ENCODE data around the gene GNB3. TPM values are rescaled to one million over a fixed set of nuclear protein-coding genes. Genes with fewer than 3 reads are reported as not detected.

The GNB3 gene
- total RNA-seq, 2 experiments from 2014 or later = 0.22 to 0.78 TPM

GRCh38 chr12:6824901-6825381 lies 15.8 kb upstream of the GNB3 start:
- peaks cover 29% of the 10 kb centered on the region for H3K27me3 Mint-ChIP-seq
- DNase-seq = no peak
- ChIA-PET CTCF (interaction anchor here (0.7 to 7.0 kb wide), 24 partner anchors 8 to 204 kb away, joined by 3 to 91 read pairs (median 6); partner anchors contain the start of genes CD4, CDCA3, COPS7A and MLF2), POLR2A (interaction anchor here (1.1 kb wide), 1 partner anchor 71 kb away, joined by 3 read pairs; no protein-coding TSS in a partner anchor)
- intact Hi-C loops (cut with micrococcal nuclease) = loop anchor here (1.0 to 5.0 kb wide), 4 partner anchors 72 to 208 kb away; partner anchors contain the start of genes MLF2 and ZNF384
- no peak overlapping the region for H3K4me3 Mint-ChIP-seq
- H3K27ac Mint-ChIP-seq = no peak overlapping the region
- no peaks in the 10 kb centered on the region for H3K36me3 Mint-ChIP-seq
- peaks cover 30% of the 10 kb centered on the region for H3K4me1 Mint-ChIP-seq (ENCODE audit: low read depth)
- no peaks in the 10 kb centered on the region for H3K9me3 Mint-ChIP-seq

- intact Hi-C loops (cut with micrococcal nuclease) = loop anchor here (1.0 to 5.0 kb wide), 5 partner anchors 33 to 208 kb away; partner anchors contain the start of genes MLF2 and ZNF384
- Mint-ChIP-seq H3K27me3 (peaks cover 29% of the 10 kb centered on the region), H3K4me3 (no peak overlapping the region), H3K36me3 (no peaks in the 10 kb centered on the region), H3K27ac (peak overlapping the region; percentile 16), H3K4me1 (ENCODE audit: low read depth) (peaks cover 30% of the 10 kb centered on the region), H3K9me3 (no peaks in the 10 kb centered on the region)
- DNase-seq = peak; percentile 90
- ChIA-PET CTCF (interaction anchor here (0.6 to 7.0 kb wide), 28 partner anchors 9 to 141 kb away, joined by 3 to 91 read pairs (median 5); partner anchors contain the start of genes CD4, CDCA3, COPS7A and MLF2), POLR2A (interaction anchor here (1.1 kb wide), 1 partner anchor 72 kb away, joined by 3 read pairs; no protein-coding TSS in a partner anchor)
These were observed 15.2 kb upstream of the GNB3 start for GRCh38 chr12:6825398-6826124.

GRCh38 chr12:6826125-6826733 lies 14.5 kb upstream of the GNB3 start:
- Mint-ChIP-seq H3K9me3 (no peaks in the 10 kb centered on the region), H3K27ac (no peak overlapping the region), H3K27me3 (peaks cover 29% of the 10 kb centered on the region), H3K4me1 (ENCODE audit: low read depth) (peaks cover 24% of the 10 kb centered on the region), H3K4me3 (no peak overlapping the region), H3K36me3 (no peaks in the 10 kb centered on the region)
- POLR2A ChIA-PET = no interaction called here
- CTCF ChIA-PET = interaction anchor here (0.5 to 7.0 kb wide), 19 partner anchors 9 to 142 kb away, joined by 3 to 91 read pairs (median 5); partner anchors contain the start of genes CD4, CDCA3, COPS7A and MLF2
- DNase-seq = no peak
- intact Hi-C loops (cut with micrococcal nuclease) = loop anchor here (2.0 to 5.0 kb wide), 3 partner anchors 33 to 209 kb away; partner anchors contain the start of gene ZNF384

- DNase-seq = no peak
- CTCF ChIA-PET = interaction anchor here (0.5 to 7.0 kb wide), 13 partner anchors 8 to 143 kb away, joined by 3 to 91 read pairs (median 6); partner anchors contain the start of genes CD4, CDCA3, MLF2 and SPSB2
- Mint-ChIP-seq H3K4me3 (peak overlapping the region; percentile 9), H3K27ac (no peak overlapping the region), H3K9me3 (no peaks in the 10 kb centered on the region), H3K36me3 (no peaks in the 10 kb centered on the region), H3K27me3 (peaks cover 29% of the 10 kb centered on the region), H3K4me1 (ENCODE audit: low read depth) (peaks cover 21% of the 10 kb centered on the region)
- POLR2A ChIA-PET = no interaction called here
- intact Hi-C loops (cut with micrococcal nuclease) = loop anchor here (2.0 to 5.0 kb wide), 3 partner anchors 34 to 210 kb away; partner anchors contain the start of gene ZNF384
These were observed 13.8 kb upstream of the GNB3 start for GRCh38 chr12:6826734-6827436.

- peak overlapping the region; percentile 9 for H3K4me3 Mint-ChIP-seq
- peak; percentile 73 for DNase-seq
- no peak overlapping the region for H3K27ac Mint-ChIP-seq
- peaks cover 29% of the 10 kb centered on the region for H3K27me3 Mint-ChIP-seq
- no peaks in the 10 kb centered on the region for H3K9me3 Mint-ChIP-seq
- ChIA-PET CTCF (interaction anchor here (1.1 to 2.8 kb wide), 6 partner anchors 15 to 74 kb away, joined by 3 to 16 read pairs (median 3); partner anchors contain the start of gene MLF2), POLR2A (no interaction called here)
- no peaks in the 10 kb centered on the region for H3K36me3 Mint-ChIP-seq
- intact Hi-C loops (cut with micrococcal nuclease) = loop anchor here (2.0 to 5.0 kb wide), 3 partner anchors 35 to 210 kb away; partner anchors contain the start of gene ZNF384
- H3K4me1 Mint-ChIP-seq (ENCODE audit: low read depth) = peaks cover 19% of the 10 kb centered on the region
These were observed 13.3 kb upstream of the GNB3 start for GRCh38 chr12:6827437-6827911.

GRCh38 chr12:6827982-6828780 lies 12.5 kb upstream of the GNB3 start, which contains the start of gene P3H3:
Gene P3H3 (plus strand): TSS chr12:6828407. CDS start chr12:6828441, 34 bp downstream.
- ChIA-PET CTCF (interaction anchor here (0.6 to 2.8 kb wide), 14 partner anchors 14 to 154 kb away, joined by 3 to 16 read pairs (median 3); partner anchors contain the start of gene MLF2), POLR2A (interaction anchor here (0.8 to 2.2 kb wide), 7 partner anchors 12 to 104 kb away, joined by 3 to 7 read pairs (median 5); partner anchors contain the start of genes CD4, CDCA3, COPS7A and GNB3)
- Mint-ChIP-seq H3K9me3 (no peaks in the 10 kb centered on the region), H3K4me1 (ENCODE audit: low read depth) (peaks cover 19% of the 10 kb centered on the region), H3K27me3 (peaks cover 29% of the 10 kb centered on the region), H3K4me3 (peak within 1 kb of the TSS; percentile 77), H3K36me3 (no peaks in the 10 kb centered on the region), H3K27ac (no peak within 1 kb of the TSS)
- DNase-seq = no peak
- intact Hi-C loops (cut with micrococcal nuclease) = loop anchor here (2.0 to 5.0 kb wide), 3 partner anchors 35 to 211 kb away; partner anchors contain the start of gene ZNF384

GRCh38 chr12:6828781-6829535 lies 11.8 kb upstream of the GNB3 start:
- Mint-ChIP-seq H3K27me3 (peaks cover 29% of the 10 kb centered on the region), H3K36me3 (no peaks in the 10 kb centered on the region), H3K4me1 (ENCODE audit: low read depth) (peaks cover 19% of the 10 kb centered on the region), H3K9me3 (no peaks in the 10 kb centered on the region), H3K4me3 (peak overlapping the region; percentile 77), H3K27ac (no peak overlapping the region)
- intact Hi-C loops (cut with micrococcal nuclease) = loop anchor here (5.0 kb wide), 2 partner anchors 142 to 212 kb away; partner anchors contain the start of gene ZNF384
- peak; percentile 50 for DNase-seq
- CTCF ChIA-PET = interaction anchor here (0.6 to 2.8 kb wide), 14 partner anchors 13 to 155 kb away, joined by 3 to 16 read pairs (median 3); partner anchors contain the start of gene MLF2
- POLR2A ChIA-PET = interaction anchor here (0.8 to 2.2 kb wide), 8 partner anchors 11 to 105 kb away, joined by 3 to 7 read pairs (median 4); partner anchors contain the start of genes CD4, CDCA3, COPS7A and GNB3

- H3K4me3 Mint-ChIP-seq = peak overlapping the region; percentile 77
- H3K27me3 Mint-ChIP-seq = peaks cover 26% of the 10 kb centered on the region
- POLR2A ChIA-PET = interaction anchor here (1.0 to 2.2 kb wide), 7 partner anchors 11 to 106 kb away, joined by 3 to 7 read pairs (median 5); partner anchors contain the start of genes CD4, CDCA3, COPS7A and GNB3
- H3K9me3 Mint-ChIP-seq = no peaks in the 10 kb centered on the region
- intact Hi-C loops (cut with micrococcal nuclease) = loop anchor here (5.0 kb wide), 2 partner anchors 142 to 212 kb away; partner anchors contain the start of gene ZNF384
- no peak for DNase-seq
- no peaks in the 10 kb centered on the region for H3K36me3 Mint-ChIP-seq
- H3K4me1 Mint-ChIP-seq (ENCODE audit: low read depth) = peaks cover 19% of the 10 kb centered on the region
- CTCF ChIA-PET = interaction anchor here (0.9 to 2.8 kb wide), 9 partner anchors 9 to 76 kb away, joined by 3 to 16 read pairs (median 3); partner anchors contain the start of gene MLF2
- no peak overlapping the region for H3K27ac Mint-ChIP-seq
These were observed 11.0 kb upstream of the GNB3 start for GRCh38 chr12:6829536-6830220.

- Mint-ChIP-seq H3K9me3 (no peaks in the 10 kb centered on the region), H3K27ac (no peak overlapping the region), H3K27me3 (peaks cover 25% of the 10 kb centered on the region), H3K36me3 (no peaks in the 10 kb centered on the region), H3K4me3 (no peak overlapping the region), H3K4me1 (ENCODE audit: low read depth) (peaks cover 18% of the 10 kb centered on the region)
- intact Hi-C loops (cut with micrococcal nuclease) = no loop called here
- ChIA-PET CTCF (interaction anchor here (0.9 to 2.7 kb wide), 5 partner anchors 8 to 77 kb away, joined by 3 to 16 read pairs (median 3); partner anchors contain the start of genes GPR162 and MLF2), POLR2A (interaction anchor here (0.5 to 2.2 kb wide), 3 partner anchors 21 to 77 kb away, joined by 3 to 6 read pairs (median 4); partner anchors contain the start of genes CDCA3, MLF2 and USP5)
- no peak for DNase-seq
These were observed 10.3 kb upstream of the GNB3 start for GRCh38 chr12:6830286-6830890.
